HEK293T (cell line): ENCODE data around the gene PAX2.

ENCODE experiments used
- ARNT ChIP-seq: fragments of 450-650 bp; IDR thresholded peaks from 2 replicates; pipeline ENCODE4 v1.6.1; 2017; ENCODE audit warnings: mild to moderate bottlenecking
- BHLHE40 ChIP-seq: fragments of 450-650 bp; IDR thresholded peaks from 2 replicates; pipeline ENCODE4 v1.6.1; 2016; ENCODE audit warnings: mild to moderate bottlenecking, moderate library complexity, borderline replicate concordance
- ELF4 ChIP-seq: fragments of 450-650 bp; IDR thresholded peaks from 2 replicates; pipeline ENCODE4 v1.6.1; 2017; ENCODE audit warnings: antibody characterized with exemption
- FOXK2 ChIP-seq: fragments of 450-650 bp; IDR thresholded peaks from 2 replicates; pipeline ENCODE4 v1.6.1; 2016; ENCODE audit warnings: mild to moderate bottlenecking
- L3MBTL2 ChIP-seq: fragments of 450-650 bp; conservative IDR thresholded peaks from 2 replicates; pipeline ENCODE4 v1.6.1; 2016; ENCODE audit warnings: mild to moderate bottlenecking
- SP1 ChIP-seq: fragments of 450-650 bp; IDR thresholded peaks from 2 replicates; pipeline ENCODE4 v1.6.1; 2017
- SUZ12 ChIP-seq: fragments of 450-650 bp; IDR thresholded peaks from 2 replicates; pipeline ENCODE4 v1.6.1; 2016; ENCODE audit warnings: mild to moderate bottlenecking

DNA sequence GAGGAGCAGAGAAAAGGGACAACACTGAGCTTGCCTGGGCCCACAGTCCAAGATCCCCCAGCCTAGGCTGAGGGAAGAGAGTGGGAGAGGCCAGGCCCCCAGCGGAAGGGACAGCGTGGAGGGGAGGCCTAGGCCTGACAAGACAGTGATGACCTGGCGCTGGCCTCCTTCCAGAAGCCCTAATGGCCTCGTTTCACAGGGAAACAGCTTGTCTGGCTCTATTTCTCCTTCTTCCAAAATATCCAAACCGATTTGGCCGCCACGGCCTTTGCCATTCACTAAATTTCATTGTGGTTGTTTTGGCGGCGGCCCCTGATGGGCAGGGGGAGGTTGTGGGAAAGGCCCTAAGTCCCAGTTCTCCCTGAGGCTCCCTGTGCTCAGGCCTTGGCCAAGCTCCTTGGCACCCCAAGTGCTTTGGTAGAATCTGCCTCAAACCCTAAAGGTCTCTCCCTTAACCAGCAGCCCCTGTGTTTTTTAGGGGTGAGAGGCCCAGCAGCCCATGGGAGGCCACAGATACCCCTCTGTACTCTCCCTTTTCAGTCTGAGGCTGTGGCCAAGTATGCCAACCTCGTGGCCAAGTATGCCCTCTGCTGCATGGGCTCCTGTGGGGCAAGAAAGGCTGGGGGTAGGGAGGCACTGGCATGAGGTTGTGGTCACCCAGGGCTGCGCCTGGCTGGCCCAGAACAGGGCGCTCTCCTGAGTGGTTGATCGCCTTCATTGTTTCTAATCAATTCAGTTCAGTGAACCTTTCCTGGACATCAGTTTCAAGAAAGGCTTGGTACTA, 37.3 kb downstream of the PAX2 start:
- TF ChIP-seq ARNT (no peak), ELF4 (no peak), FOXK2 (no peak), L3MBTL2 (no peak), SP1 (no peak), SUZ12 (no peak), BHLHE40 (no peak)
